Gastrocnemius medialis (tissue), 4 donors: ENCODE results near the gene TBC1D5. TPM values are rescaled to one million over a fixed set of nuclear protein-coding genes. Genes with fewer than 3 reads are reported as not detected.
"Not testable (repeated sequence)": the region's sequence is repeated elsewhere in the genome, so short reads cannot be mapped to it uniquely, and the experiment has no call there.

Experiments used
- ATAC-seq, 2 donors: fragments of 150-250 bp; one replicate each; pipeline ENCODE4 v1.9.1; 2016
- DNase-seq, 2 donors: peaks; one replicate each; pipeline ENCODE4 v3.0.0-alpha.2; 2019
- H3K27ac ChIP-seq, 4 donors: fragments of 200-600 bp; sonication (generic); 1 replicate in 1 of 4; 2 replicates in 3 of 4; pipeline ENCODE4 v1.5.1; 2016 to 2018; ENCODE audit warnings: mild to moderate bottlenecking in 2 of 4, moderate library complexity in 1 of 4
- H3K27me3 ChIP-seq, 3 donors: fragments of 200-600 bp; sonication (generic) in 2 of 3; 1 replicate in 1 of 3; 2 replicates in 2 of 3; pipeline versions ENCODE4 v1.5.1 to v1.6.0; 2016 to 2019; ENCODE audit warnings: mild to moderate bottlenecking in 1 of 3, moderate library complexity in 1 of 3
- H3K36me3 ChIP-seq, 2 donors: fragments of 200-600 bp; sonication (generic) in 1 of 2; one replicate each; pipeline ENCODE4 v1.5.1; 2017 to 2018
- H3K4me1 ChIP-seq, 2 donors: fragments of 200-600 bp; sonication (generic) in 1 of 2; one replicate each; pipeline ENCODE4 v1.5.1; 2016 to 2017; ENCODE audit warnings: mild to moderate bottlenecking in 2 of 2
- H3K4me3 ChIP-seq, 4 donors: fragments of 200-600 bp; sonication (generic) in 3 of 4; 1 replicate in 1 of 4; 2 replicates in 3 of 4; pipeline ENCODE4 v1.5.1; 2016 to 2019; ENCODE audit warnings: mild to moderate bottlenecking in 2 of 4
- H3K9me3 ChIP-seq, 3 donors: fragments of 200-600 bp; sonication (generic) in 2 of 3; 1 replicate in 1 of 3; 2 replicates in 2 of 3; pipeline ENCODE4 v1.5.1; 2016 to 2019
- CTCF ChIP-seq, 5 experiments: fragments of 450-650 bp in 3 of 5; fragments of 200-600 bp in 2 of 5; sonication (generic) in 2 of 5; IDR thresholded peaks in 4 of 5; conservative IDR thresholded peaks in 1 of 5; 1 replicate in 4 of 5; 2 replicates in 1 of 5; pipeline ENCODE4 v1.5.1; 2016 to 2019; ENCODE audit warnings: antibody characterized with exemption in 5 of 5, mild to moderate bottlenecking in 3 of 5, moderate library complexity in 3 of 5
- POLR2A ChIP-seq, 2 donors: fragments of 450-650 bp; IDR thresholded peaks; one replicate each; pipeline ENCODE4 v1.6.1; 2017; ENCODE audit warnings: antibody characterized with exemption in 2 of 2, mild to moderate bottlenecking in 2 of 2, moderate library complexity in 2 of 2
- in situ Hi-C, 4 donors: fragments of 200-750 bp; cut with MboI; loops; one replicate each; pipeline versions ENCODE4 v1.15.0 to v1.8.0; 2017; ENCODE audit warnings: low sequenced_read_pairs in 4 of 4
- intact Hi-C: fragments of 100-400 bp; cut with DNase I; formaldehyde crosslinking; loops from one replicate; pipeline ENCODE4 v1.15.1; 2023; ENCODE audit warnings: low total_unique reads
- total RNA-seq, 4 donors: library from RNA; depleted of rRNA; stranded (reverse); fragments of >200 nt; gene quantifications; one replicate each; pipeline versions ENCODE4 v1.1.0 to v1.2.3, GENCODE V29; 2016

Gene TBC1D5
- total RNA-seq, 4 donors from 2014 or later: 20.3 to 34.4 (median 27.1) TPM

- no peak for ATAC-seq
- no peak overlapping the region for H3K27ac ChIP-seq
- DNase-seq: no peak
- no peak for TF ChIP-seq CTCF (IDR thresholded peaks at IDR 0.05 in 4 of 5, conservative IDR thresholded peaks at IDR 0.05 in 1 of 5)
- TF ChIP-seq POLR2A (IDR thresholded peaks at IDR 0.05): no peak
- H3K36me3 ChIP-seq: no peaks in the 10 kb centered on the region
- no peaks in the 10 kb centered on the region for H3K9me3 ChIP-seq
- intact Hi-C loops (loop anchor here (10.0 kb wide), 1 partner anchor 179 kb away; no protein-coding TSS in a partner anchor), in situ Hi-C loops (loop anchor here in 1 of 4 donors (25.0 kb wide), 1 partner anchor 1446 kb away; no protein-coding TSS in a partner anchor)
- H3K4me3 ChIP-seq: no peak overlapping the region
- no peaks in the 10 kb centered on the region for H3K4me1 ChIP-seq
- H3K27me3 ChIP-seq: no peaks in the 10 kb centered on the region
These were observed 8.7 kb downstream of the TBC1D5 start for GRCh38 chr3:17733768-17734167.

- intact Hi-C loops: loop anchor here (10.0 kb wide), 1 partner anchor 178 kb away; no protein-coding TSS in a partner anchor
- H3K36me3 ChIP-seq: no peaks in the 10 kb centered on the region
- ATAC-seq: no peak
- in situ Hi-C loops: loop anchor here in 1 of 4 donors (25.0 kb wide), 1 partner anchor 1446 kb away; no protein-coding TSS in a partner anchor
- H3K9me3 ChIP-seq: no peaks in the 10 kb centered on the region
- H3K27ac ChIP-seq: no peak overlapping the region
- no peak for TF ChIP-seq POLR2A (IDR thresholded peaks at IDR 0.05)
- no peak for TF ChIP-seq CTCF (IDR thresholded peaks at IDR 0.05 in 4 of 5, conservative IDR thresholded peaks at IDR 0.05 in 1 of 5)
- no peaks in the 10 kb centered on the region for H3K4me1 ChIP-seq
- no peak overlapping the region for H3K4me3 ChIP-seq
- DNase-seq: no peak
- H3K27me3 ChIP-seq: no peaks in the 10 kb centered on the region
These were observed 9.2 kb downstream of the TBC1D5 start for GRCh38 chr3:17733215-17733614.

- H3K9me3 ChIP-seq: no peaks in the 10 kb centered on the region
- DNase-seq (no peak), ATAC-seq (no peak)
- H3K36me3 ChIP-seq: no peaks in the 10 kb centered on the region
- TF ChIP-seq POLR2A (IDR thresholded peaks at IDR 0.05): no peak
- no peak for TF ChIP-seq CTCF (IDR thresholded peaks at IDR 0.05 in 4 of 5, conservative IDR thresholded peaks at IDR 0.05 in 1 of 5)
- no peak overlapping the region for H3K4me3 ChIP-seq
- in situ Hi-C loops (loop anchor here in 1 of 4 donors (25.0 kb wide), 1 partner anchor 1443 kb away; no protein-coding TSS in a partner anchor), intact Hi-C loops (loop anchor here (10.0 kb wide), 1 partner anchor 176 kb away; no protein-coding TSS in a partner anchor)
- H3K27ac ChIP-seq: no peak overlapping the region
- H3K27me3 ChIP-seq: no peaks in the 10 kb centered on the region
- H3K4me1 ChIP-seq: no peaks in the 10 kb centered on the region
These were observed 12.0 kb downstream of the TBC1D5 start for GRCh38 chr3:17730318-17730967.

- no peak overlapping the region for H3K4me3 ChIP-seq
- no peaks in the 10 kb centered on the region for H3K27me3 ChIP-seq
- TF ChIP-seq POLR2A (IDR thresholded peaks at IDR 0.05) (no peak), CTCF (IDR thresholded peaks at IDR 0.05 in 4 of 5, conservative IDR thresholded peaks at IDR 0.05 in 1 of 5) (no peak)
- no peak overlapping the region for H3K27ac ChIP-seq
- DNase-seq (no peak), ATAC-seq (no peak)
- H3K9me3 ChIP-seq: no peaks in the 10 kb centered on the region
- intact Hi-C loops: no loop called here
- H3K4me1 ChIP-seq: no peaks in the 10 kb centered on the region
- in situ Hi-C loops: loop anchor here in 1 of 4 donors (25.0 kb wide), 1 partner anchor 1439 kb away; no protein-coding TSS in a partner anchor
- H3K36me3 ChIP-seq: no peaks in the 10 kb centered on the region
These were observed 16.1 kb downstream of the TBC1D5 start for GRCh38 chr3:17726313-17726712.

- ATAC-seq, H3K4me1 ChIP-seq, DNase-seq, H3K27ac ChIP-seq, H3K27me3 ChIP-seq, H3K4me3 ChIP-seq, H3K36me3 ChIP-seq, H3K9me3 ChIP-seq, intact Hi-C loops: not testable (repeated sequence)
- in situ Hi-C loops: loop anchor here in 1 of 4 donors (25.0 kb wide), 1 partner anchor 1439 kb away; no protein-coding TSS in a partner anchor
These were observed 16.6 kb downstream of the TBC1D5 start for GRCh38 chr3:17725844-17726243.
